Retinal pigment epithelial cell (primary cell): ENCODE data around the gene SIX2.
A peak's percentile ranks its signal among the peaks of the same experiment; 100 is the strongest.

ENCODE experiments used
- DNase-seq: peaks from one replicate; pipeline ENCODE4 v3.0.0-alpha.2; 2010; ENCODE audit warnings: low read depth
- H3K4me3 ChIP-seq: 2 replicates; pipeline ENCODE4 v1.5.1; 2011; ENCODE audit warnings: mild to moderate bottlenecking, low read length, control low read depth, moderate library complexity
- TF ChIP-seq, protein P1 (sequence below): conservative IDR thresholded peaks from 2 replicates; pipeline ENCODE4 v1.5.1; 2011; ENCODE audit warnings: low read depth, low read length, control low read depth, inconsistent platforms

Gene SIX2

GRCh38 chr2:45024097-45024496 lies 14.8 kb upstream of the SIX2 start:
- TF ChIP-seq, protein P1, sequence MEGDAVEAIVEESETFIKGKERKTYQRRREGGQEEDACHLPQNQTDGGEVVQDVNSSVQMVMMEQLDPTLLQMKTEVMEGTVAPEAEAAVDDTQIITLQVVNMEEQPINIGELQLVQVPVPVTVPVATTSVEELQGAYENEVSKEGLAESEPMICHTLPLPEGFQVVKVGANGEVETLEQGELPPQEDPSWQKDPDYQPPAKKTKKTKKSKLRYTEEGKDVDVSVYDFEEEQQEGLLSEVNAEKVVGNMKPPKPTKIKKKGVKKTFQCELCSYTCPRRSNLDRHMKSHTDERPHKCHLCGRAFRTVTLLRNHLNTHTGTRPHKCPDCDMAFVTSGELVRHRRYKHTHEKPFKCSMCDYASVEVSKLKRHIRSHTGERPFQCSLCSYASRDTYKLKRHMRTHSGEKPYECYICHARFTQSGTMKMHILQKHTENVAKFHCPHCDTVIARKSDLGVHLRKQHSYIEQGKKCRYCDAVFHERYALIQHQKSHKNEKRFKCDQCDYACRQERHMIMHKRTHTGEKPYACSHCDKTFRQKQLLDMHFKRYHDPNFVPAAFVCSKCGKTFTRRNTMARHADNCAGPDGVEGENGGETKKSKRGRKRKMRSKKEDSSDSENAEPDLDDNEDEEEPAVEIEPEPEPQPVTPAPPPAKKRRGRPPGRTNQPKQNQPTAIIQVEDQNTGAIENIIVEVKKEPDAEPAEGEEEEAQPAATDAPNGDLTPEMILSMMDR: no peak
- DNase-seq: no peak
- H3K4me3 ChIP-seq: no peak overlapping the region

DNA sequence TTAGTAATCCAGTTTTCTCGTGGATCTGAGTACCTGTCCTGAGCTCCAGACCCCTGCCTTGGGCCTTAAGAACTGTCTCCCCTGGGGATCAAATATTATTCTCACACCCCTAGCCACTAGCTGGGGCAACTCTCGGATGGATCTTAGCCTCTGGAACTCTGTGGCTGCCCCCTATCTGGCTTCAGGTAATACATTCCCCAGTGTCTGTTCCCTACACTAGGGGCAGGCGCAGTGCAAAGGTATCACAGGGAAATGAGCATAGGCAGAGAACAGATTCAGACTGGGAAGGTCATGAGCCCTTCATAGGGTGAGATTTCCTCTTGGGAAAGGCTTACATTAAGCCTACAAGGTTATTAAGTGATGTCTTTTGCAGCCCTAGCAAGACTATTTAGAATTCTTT lies 11.2 kb upstream of the SIX2 start:
- no peak overlapping the region for H3K4me3 ChIP-seq
- TF ChIP-seq, protein P1: no peak
- no peak for DNase-seq

GRCh38 chr2:45018023-45018422 lies 8.8 kb upstream of the SIX2 start:
- TF ChIP-seq, protein P1: no peak
- no peak overlapping the region for H3K4me3 ChIP-seq
- no peak for DNase-seq

- H3K4me3 ChIP-seq: no peak overlapping the region
- no peak for DNase-seq
- TF ChIP-seq, protein P1: no peak
Measured at GRCh38 chr2:45014831-45015230, 5.6 kb upstream of the SIX2 start.

GRCh38 chr2:45014016-45014702 lies 4.9 kb upstream of the SIX2 start:
- DNase-seq: no peak
- peak overlapping the region; percentile 46 for H3K4me3 ChIP-seq
- TF ChIP-seq, protein P1: peak; percentile 71

DNA sequence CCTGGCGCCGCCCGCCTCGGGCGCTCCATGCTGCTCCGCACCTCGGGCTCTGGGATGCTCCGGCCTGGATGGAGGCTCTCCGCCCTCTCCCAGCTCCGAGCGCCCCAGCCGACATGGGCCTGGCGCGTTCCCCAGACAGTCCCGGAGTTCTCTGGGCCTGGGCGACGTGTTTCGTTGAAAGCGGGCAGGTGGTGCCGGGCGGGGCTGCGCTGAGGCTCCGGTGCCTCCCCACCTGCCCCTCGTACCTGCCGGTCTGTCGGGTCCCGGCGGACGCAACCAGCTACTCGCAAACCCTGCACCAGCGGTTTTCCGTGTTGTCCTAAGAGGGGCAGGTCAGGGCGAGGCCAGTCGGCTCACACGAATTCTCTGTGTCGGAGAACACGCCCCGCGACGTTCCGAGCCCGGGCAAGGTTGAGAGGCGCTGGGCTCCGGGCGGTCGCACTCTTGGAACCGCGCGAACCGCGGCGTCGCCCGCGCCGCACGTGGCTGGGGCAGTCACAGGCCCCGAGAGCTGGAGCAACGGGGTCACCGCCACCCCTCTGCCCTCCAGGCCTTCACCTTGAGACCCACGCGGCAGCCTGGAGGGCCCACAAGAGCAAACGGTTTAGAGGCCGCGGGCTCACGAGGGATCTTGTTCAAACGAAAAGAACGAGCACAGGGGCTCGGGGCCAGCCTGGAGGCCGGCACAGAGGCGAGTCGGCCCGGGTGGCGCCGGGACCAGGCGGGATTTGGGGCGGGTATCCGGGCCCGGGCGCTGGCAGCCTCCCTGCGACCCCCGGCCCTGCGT lies 4.2 kb upstream of the SIX2 start:
- no peak overlapping the region for H3K4me3 ChIP-seq
- TF ChIP-seq, protein P1: no peak
- DNase-seq: no peak

DNA sequence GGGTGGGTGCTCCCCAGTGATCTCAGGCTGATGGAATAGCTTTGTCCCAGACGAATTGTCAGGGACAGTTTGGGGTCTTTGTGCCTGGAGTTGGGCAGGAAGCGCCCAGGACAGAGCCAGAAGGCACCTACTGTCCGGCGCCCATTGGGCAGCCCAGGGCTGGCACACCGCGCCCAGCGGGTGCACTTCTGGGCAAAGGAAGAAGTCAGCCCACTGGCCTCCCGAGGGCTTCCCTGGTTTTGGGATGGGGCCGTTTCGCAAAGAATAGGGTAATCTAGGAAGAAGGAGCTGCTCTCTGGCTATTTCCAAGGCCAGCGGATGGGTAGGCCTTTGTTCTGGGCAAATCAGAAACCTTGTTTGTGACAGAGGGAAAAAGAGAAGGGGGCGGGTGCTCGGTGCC lies 3.5 kb upstream of the SIX2 start:
- DNase-seq: no peak
- TF ChIP-seq, protein P1: no peak
- no peak overlapping the region for H3K4me3 ChIP-seq
